EH (cell line): Measurements from ENCODE around the gene C2orf81.
"Not testable (repeated sequence)": the region's sequence is repeated elsewhere in the genome, so short reads cannot be mapped to it uniquely, and the experiment has no call there.

Experiments used
- DNase-seq: peaks from one replicate; pipeline ENCODE4 v3.0.0-alpha.2; 2015; ENCODE audit warnings: low read depth

Gene C2orf81

GRCh38 chr2:74421221-74421870 lies at the start of gene C2orf81, which contains the start of gene WDR54:
Gene C2orf81, minus strand, starts transcription at chr2:74421619. Its CDS starts 59 bp downstream, at chr2:74421560.
Gene WDR54, plus strand, starts transcription at chr2:74421730. Its CDS starts 424 bp downstream, at chr2:74422154.
- DNase-seq, result peak; percentile 91

- DNase-seq, result not testable (repeated sequence)
Measured at GRCh38 chr2:74470742-74471141, 49.3 kb upstream of the C2orf81 start.

DNA sequence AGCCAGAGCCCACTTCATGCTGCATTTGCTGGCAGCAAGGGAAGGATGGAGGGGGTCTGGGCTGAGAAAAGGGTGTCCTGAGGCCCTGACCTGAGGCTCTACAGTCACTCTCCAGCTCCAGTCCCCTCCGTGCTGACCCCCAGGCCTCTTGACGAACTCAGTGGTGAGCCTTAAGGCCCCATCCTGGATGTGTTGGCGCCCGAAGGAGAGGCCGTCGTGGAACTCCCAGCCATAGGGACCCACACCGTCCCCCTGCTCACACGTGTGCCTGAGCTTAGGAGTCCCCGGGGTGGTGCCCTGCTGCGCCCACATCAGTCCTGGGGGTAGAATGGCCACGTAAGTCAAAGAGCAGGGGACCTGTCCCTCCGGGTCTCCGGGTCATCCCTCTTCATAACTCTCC lies 43.0 kb upstream of the C2orf81 start:
- DNase-seq, result no peak

DNA sequence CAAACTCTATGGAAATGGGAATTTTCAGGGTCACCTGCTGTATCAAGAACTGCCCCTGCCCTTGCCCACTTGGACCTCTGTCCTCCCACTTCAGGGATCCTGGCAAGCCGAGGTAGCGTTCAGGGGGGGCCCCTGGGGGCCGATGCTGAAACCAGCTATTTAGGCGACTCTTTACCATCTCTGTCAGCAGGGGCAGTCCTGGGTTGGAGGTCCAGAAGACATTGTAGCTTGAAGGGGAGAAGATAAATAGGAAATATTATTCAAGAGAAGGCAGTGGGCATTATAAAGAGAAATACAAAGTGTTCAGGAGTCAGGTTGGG lies 41.3 kb upstream of the C2orf81 start:
- DNase-seq, result no peak

DNA sequence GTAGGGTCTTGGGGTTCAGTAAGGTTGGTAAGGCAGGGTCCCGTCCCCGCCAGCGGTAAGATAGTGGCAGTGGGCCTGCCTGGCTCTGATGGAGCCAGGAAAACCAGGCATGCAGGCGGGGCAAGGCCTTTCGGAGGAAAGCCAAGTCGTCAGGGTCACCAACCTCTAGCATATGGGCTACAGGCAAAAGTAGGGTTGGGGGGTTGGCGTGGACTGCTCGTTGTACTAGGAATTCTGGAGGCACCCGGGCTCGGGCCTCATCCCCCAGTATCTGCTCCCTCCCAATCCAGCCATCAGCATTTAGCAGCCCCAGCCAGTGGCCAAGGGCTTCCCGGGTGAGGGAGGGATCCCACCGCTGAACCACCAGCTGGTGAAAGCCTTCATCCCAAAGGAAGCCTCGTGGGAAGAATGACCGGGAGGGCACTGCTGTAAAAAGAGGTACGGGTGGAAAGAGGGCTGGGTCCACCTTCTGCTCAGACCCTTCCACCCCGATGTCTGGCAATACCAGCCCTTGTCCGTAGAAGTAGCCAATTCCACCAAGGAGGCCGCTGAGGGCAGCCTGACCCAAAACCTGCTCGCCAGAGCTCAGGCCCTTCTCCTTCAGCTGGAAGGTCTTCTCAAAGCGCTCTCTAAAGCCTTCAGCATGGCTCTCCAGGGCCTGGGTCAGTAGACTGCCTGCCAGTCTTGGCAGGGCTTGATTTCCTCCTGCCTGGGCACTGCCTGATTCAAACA lies 40.8 kb upstream of the C2orf81 start:
- no peak for DNase-seq

- DNase-seq, result no peak
Measured at GRCh38 chr2:74461187-74462053, 40.0 kb upstream of the C2orf81 start.

DNA sequence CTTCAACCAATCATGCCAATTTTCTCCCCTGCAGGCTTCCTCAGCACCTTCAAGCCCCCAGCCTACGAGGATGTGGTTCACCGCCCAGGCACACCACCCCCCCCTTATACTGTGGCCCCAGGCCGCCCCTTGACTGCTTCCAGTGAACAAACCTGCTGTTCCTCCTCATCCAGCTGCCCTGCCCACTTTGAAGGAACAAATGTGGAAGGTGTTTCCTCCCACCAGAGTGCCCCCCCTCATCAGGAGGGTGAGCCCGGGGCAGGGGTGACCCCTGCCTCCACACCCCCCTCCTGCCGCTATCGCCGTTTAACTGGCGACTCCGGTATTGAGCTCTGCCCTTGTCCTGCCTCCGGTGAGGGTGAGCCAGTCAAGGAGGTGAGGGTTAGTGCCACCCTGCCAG lies 38.8 kb upstream of the C2orf81 start:
- not testable (repeated sequence) for DNase-seq

- DNase-seq, result not testable (repeated sequence)
Measured at GRCh38 chr2:74459503-74460118, 38.2 kb upstream of the C2orf81 start.

GRCh38 chr2:74458938-74459363 lies 37.5 kb upstream of the C2orf81 start:
- peak; percentile 19 for DNase-seq

GRCh38 chr2:74458132-74458937 lies 36.9 kb upstream of the C2orf81 start, which contains the start of gene WBP1:
Gene WBP1, plus strand, starts transcription at chr2:74458438. Its CDS starts 165 bp downstream, at chr2:74458603.
- peak; percentile 100 for DNase-seq

GRCh38 chr2:74457549-74458131 lies 36.2 kb upstream of the C2orf81 start:
- DNase-seq, result peak; percentile 43

DNA sequence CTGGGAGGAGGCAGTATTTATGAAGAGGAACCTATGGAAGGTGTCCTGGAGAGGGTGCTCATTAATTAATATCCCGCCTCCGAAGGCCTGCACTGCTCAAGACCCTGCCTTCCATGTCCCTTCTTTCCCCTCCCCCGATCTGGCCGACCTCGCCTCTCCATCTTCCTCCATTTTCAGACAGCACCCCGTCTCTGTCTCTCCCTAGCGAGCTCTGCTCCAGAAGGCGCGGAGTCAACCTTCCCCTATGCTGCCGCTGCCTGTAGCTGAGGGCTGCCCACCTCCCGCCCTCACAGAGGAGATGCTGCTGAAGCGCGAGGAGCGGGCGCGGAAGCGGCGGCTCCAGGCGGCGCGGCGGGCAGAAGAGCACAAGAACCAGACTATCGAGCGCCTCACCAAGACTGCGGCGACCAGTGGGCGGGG lies 35.7 kb upstream of the C2orf81 start:
- DNase-seq, result no peak

DNA sequence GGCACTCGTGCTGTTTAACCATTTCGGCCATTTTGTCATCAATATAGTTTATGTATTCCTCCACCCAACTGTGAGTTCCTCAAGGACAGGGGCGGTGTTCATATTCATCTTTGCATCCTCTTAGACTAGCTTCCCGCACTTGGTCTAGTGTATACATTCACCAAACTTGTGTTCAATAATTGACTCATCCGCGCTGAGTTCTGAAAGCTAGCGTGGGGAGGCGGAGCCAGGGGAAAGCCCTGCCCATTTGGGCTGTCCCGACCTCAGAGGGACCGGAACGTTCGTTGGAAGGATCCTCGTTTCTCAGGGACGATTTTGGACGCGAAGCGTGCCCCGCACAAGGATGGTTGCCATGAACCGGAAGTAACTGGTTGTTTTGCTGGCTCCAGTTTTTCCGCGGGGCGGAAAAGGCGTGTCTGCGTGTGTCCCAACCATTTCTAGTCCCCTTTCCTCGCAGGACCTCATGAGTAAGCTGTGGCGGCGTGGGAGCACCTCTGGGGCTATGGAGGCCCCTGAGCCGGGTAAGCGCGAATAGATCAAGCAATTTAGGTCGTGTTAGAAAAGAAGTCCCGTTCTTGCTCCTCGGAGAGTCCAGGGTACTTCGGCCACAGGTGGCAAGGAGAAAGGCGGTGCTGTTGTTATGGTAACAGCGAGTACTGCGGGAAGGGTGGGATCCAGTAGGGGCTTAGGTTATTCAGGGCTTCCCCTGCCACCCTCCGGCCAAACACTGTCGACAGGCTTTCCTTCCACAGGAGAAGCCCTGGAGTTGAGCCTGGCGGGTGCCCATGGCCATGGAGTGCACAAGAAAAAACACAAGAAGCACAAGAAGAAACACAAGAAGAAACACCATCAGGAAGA lies 33.5 kb upstream of the C2orf81 start, which contains the start of gene INO80B:
Gene INO80B (plus strand): TSS at position 434 of the 858 bp plus-strand sequence. CDS start 30 bp downstream, at position 464.
- peak; percentile 97 for DNase-seq

DNA sequence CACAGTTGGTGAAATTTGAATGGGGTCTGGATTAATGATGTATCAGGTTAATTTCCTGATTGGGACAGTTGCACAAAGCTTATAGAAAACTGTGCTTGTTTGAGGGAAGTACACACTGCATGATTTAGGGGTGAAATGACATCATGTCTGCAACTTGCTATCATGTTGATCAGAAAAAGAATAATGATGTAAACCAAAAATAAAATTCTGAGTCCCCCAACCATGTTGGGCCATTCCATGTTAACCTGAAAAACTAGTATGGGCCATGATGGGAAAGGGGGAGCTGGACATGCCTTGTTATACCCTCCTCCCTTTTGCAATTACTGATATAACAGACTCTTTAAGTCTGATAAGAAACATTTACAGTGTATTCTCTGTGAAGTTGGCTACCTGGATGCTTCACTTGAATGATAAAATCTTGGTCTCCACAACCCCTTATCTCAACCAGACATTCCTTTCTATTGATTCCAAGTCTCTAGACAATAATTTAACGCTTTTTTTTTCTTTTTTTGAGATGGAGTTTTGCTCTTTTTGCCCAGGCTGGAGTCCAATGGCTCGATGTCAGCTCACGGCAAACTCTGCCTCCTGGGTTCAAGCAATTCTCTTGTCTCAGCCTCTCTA lies 29.3 kb upstream of the C2orf81 start:
- no peak for DNase-seq

- DNase-seq, result no peak
Measured at GRCh38 chr2:74448771-74449170, 27.4 kb upstream of the C2orf81 start.

GRCh38 chr2:74447230-74447999 lies 26.0 kb upstream of the C2orf81 start:
- DNase-seq, result no peak

DNA sequence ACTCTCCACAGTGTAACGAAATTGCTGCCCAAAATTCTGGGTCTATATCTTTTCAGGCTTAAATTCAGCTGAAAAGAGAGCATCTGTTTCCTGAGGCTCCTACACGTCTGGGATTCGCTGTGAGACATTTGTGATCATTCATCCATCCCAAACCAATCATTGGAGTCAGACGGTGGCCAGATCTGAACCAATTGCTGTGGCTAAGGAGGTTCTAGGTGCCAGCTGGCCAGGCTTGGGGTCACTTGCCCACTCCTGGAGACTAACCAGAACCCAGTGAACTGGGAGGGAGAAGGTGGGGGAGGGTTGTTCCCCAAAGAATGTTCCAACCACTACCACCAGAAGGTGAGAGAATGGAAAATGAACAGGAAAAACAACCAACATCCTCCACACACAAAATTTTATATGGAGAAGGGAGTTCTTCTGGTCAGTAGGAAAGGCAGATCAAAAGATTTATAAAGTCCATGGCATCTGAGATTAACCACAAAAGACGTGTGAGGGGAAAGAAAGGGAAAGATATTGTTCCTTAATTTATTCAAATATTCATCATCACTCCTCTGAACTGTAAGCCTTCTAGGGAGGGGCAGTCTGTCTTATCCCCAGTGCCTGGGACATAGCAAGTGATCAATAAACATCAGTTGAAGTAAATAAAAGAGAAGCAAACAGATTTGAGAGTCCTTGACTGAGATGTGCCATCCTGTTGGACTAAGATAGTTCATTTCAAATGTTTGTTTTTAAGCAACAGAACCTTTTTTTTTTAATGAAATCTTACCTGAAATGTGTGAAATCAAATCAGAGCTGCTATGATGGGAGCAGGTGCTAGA lies 23.3 kb upstream of the C2orf81 start:
- DNase-seq, result no peak
